HPDE6-E6E7 (cell line): Measurements from ENCODE around the gene HNRNPA3.
A peak's percentile ranks its signal among the peaks of the same experiment; 100 is the strongest.
"Not testable (repeated sequence)": the region's sequence is repeated elsewhere in the genome, so short reads cannot be mapped to it uniquely, and the experiment has no call there.

Source experiments
- DNase-seq: peaks from one replicate; pipeline ENCODE4 v3.0.0; 2011; ENCODE audit warnings: missing footprints; ENCODE audit errors: extremely low spot score

Gene HNRNPA3

DNA sequence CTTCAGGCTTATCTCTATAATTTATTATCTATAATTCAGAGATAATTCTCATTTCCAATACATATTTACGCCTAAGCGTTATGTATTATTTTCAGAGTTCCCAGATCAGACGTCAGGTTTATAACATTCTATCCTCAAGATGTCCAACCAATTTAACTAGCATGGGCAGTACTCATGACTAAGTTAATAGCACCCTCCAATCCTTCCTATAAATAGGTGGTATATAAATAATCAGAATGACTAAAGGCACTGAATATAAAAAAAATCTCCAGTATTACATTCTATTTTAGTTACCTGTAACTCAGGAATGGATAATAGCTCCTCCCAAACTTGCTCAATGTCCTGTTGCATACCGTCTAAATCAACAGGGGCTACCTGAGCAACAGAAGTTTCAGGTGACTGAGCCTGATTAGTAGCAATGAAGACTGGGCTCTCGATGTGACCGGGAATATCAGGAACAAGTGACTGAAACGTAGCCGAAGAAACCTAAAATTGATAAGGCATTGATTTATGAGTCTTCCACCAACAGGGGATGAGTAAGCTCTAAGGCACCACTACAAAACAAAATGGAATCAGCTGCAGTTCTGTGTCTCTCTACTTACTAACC lies 19.6 kb downstream of the HNRNPA3 start:
- DNase-seq, result no peak

DNA sequence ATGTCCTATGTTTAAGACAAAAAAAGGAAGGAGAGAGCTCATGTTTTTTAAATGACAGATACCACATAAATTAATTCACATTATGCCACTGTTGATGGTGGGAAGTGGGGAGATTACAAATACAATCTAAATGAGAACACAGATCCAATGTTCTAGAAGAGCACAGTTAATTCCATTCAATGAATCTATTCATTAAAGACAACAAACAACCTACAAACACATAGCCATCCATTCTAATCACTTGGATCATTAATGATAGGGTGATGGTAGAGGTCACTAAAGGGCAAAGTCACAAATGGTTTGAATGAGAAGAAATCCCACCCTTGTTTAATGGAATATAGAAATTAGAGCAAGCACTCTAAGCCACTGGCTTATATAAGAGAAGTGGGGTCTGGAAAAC lies 21.7 kb downstream of the HNRNPA3 start:
- DNase-seq, result no peak

DNA sequence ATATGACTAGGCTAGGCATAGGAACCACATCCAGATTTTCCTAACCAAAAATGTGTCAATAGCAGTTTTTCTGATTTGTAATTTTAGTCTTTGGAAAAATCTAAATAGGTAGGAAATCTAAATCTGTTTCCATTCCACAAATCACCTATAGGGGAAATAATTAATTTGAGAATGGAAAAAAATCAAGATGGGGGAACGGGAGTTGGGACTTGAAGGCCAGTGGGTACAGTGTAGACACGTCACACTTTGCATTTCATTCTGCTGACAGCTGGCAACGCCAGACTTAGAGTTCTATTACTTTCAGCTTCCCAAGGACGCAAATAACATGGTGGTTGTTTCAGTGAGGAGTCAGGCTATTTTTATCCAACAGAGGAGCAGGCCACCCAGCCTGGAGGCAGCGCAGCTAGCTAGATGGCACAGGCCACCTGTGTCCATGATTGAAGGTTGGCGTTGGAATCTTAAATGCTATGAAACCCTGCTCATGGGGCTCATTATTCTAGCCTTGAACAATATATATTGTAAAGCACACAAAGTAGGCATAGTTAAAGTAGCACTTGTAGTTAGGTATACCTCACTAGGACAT lies 23.4 kb downstream of the HNRNPA3 start:
- no peak for DNase-seq

DNA sequence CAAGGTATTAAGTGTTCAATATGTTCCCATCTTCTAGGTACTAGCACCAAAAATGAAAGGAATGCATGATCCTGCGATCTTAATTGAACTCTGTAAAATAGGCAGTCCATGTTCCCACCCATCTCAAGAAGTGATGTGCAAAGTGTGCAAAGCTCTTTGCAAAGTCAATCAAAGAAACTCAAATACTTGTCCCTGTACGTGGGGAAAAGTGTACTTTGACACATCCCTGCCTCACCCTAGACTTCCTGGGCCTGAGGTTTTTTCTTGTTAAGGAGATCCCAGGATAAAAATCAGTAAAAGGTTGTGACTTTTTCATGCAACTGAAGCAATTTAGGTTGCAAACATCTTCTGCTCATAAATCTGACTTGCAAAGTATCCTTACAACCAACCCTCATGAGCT lies 25.3 kb downstream of the HNRNPA3 start:
- no peak for DNase-seq

DNA sequence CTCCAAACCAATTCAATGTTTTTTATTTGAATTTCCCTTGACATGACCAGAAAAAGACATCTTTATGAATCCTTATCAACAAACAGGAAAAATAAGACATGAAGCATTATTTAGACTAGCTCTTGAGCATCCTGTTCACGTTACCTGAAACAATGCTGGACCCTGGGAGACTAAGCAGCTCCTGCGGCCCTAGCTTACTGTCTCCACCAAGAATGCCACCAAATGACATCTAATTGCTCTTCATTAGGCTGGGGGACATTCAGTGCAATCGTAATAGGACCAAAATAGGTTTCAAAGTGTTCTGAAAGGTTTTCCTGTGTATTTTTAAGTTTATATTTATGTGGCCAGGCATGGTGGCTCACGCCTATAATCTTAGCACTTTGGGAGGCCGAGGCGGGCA lies 26.5 kb downstream of the HNRNPA3 start:
- no peak for DNase-seq

DNA sequence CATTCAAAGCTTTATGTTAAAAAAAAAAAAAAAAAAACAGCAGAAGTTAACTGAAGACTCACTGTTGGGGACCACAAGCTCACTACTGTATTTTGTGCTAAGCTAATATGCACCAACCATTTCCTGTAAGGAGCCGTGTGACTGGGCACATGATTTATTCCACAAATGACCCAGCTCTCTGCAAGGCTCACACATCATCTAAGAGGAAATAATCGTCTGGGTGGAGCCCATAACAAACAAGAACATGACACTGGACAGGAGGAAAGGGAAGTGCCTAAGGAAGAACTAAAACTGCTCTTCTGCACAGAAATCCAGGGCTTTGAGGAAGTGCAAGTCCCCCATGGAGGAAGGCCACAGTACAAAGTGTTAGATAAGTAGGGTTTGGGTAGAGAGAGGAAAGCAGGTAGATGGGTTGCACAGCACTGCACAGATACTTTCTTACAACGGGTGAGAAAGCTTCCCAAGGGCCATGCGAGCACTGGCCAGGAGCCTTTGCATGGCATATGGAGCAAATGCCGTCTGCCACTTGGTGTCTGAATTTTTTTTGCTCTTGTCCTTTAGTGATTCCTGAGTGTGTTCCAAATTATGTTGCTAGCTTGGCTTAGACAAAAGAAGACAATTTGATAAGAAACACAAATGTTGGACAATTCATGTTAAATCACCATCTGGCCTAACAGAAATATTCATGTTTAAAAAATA lies 27.5 kb downstream of the HNRNPA3 start:
- DNase-seq, result no peak

DNA sequence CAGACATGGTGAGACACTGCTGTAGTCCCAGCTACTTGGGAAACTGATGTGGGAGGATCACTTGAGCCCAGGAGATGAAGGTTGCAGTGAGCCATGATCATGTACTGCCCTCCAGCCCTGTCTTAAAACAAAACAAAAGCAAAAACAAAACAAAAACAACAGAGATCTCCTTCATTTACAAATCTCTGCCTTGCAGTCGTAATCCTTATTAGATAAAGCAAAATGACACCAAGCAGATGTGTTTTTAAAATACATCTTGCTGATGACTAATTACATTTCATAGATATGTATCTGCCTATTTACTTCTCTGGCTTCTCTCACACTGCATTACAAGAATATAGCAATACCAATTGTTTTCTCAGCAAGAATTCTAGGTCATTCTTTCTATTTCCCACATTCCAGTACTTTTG lies 29.1 kb downstream of the HNRNPA3 start:
- no peak for DNase-seq

DNA sequence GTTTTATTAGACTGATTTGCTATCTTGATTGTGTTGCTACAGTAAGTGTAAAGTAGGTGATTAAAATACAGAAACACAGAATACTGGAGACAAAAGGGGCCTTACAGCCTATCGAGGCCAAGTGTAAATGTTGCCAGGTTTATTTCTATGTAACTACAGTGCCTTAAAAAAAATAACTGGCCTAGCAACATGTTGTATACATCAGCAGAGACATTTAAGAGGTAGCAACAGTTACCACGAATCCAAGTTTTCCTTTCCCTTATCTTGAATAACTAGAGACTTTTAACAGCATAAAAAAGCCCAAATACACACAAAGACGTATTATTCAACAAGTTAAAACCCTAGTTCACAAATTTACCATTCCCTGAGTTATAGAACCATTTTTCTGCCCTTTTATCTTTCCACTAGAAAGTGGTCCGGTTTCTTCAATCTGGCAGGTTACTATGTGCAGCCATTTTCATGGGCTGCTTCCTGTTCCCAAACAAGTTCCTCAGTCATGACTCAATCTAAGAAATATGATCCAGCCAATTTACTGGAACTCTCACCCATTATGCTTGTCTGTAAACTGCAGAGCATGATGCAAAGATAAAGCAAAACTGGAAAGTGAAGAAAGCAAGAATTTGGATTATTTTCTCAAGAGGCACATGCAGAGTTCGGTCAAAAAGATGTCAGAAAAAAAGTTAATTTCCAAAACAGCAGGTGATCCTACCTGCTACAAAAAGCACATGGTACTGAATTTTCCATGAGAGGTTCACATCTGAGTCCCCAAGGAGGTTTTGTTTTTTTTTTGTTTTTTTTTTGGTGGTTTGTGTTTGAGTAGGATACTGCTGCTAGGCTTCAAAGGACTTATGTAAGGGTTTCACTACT lies 29.8 kb downstream of the HNRNPA3 start:
- peak; percentile 83 for DNase-seq

DNA sequence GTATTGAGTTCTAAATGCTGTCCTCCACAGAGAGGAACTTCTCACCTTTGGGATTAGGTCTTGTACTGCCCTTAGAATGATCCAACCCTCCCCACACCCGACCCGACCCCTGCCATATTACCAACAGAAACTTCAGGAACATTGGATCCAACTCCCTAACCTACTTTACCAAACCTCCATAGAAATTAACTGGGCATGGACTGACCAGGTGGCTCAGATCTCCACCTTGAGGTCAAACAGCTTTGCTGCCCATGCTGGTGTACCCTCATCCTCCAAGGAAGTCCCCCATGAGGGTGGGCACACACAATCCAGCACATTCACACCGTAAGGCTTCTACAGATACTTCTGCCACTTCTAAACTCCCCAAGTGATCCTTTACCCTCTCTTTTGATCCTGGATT lies 30.5 kb downstream of the HNRNPA3 start:
- no peak for DNase-seq

DNA sequence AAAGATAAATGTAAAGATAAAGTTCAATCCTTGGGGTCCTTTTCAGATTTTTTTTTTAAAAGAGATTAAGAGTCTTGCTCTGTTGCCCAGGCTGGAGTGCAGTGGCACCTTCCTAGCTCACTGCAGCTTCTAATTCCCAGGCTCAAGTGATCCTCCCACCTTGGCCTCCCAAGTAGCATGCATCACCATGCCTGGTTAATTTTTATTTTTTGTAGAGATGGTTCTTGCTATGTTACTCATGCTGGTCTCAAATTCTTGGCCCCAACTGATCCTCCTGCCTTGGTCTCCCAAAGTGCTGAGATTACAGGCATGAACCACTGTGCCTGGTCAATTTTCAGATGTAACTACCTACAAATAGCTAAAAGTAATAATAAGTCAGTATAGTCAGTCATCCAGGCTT lies 30.9 kb downstream of the HNRNPA3 start:
- no peak for DNase-seq

DNA sequence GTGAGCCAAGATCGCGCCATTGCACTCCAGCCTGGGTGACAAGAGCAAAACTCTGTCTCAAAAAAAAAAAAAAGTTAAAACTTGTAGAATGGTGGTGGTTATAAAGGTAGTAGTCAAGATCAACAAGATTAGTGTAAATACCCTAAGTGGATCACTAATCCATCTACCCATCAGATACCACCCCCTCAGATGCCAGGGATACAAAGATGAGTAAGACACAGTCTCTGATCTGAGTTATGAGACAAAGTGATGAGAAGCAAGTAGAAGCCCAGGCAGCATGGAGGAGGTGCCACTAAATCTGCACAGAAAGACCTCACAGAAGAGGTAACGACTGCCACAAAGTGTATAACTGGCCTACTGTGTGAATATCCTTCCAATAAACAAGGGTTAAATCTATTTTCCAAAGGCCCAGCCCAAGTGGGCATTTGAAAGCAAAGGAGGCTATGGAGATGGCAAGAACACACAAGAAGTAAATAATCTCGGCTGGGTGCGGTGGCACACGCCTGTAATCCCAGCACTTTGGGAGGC lies 31.7 kb downstream of the HNRNPA3 start:
- no peak for DNase-seq

DNA sequence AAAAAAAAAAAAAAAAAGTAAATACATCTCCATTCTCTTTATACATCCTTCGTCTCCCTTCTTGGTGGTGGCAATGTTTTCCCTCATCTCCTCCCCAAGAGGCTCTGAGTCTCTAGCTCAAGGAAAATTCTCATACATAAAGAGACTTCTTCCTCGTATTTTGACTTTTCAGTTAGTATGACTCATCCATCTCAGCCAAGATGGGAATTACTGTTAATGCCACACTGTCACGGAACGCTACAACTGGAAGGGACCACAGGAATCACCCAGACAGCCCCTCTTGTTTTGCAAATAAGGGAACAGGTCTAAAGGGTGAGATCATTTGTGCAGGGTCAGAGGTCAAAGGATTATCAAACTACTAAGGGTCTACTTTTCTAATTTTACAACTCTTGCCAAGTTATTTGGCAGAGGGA lies 32.4 kb downstream of the HNRNPA3 start:
- no peak for DNase-seq

DNA sequence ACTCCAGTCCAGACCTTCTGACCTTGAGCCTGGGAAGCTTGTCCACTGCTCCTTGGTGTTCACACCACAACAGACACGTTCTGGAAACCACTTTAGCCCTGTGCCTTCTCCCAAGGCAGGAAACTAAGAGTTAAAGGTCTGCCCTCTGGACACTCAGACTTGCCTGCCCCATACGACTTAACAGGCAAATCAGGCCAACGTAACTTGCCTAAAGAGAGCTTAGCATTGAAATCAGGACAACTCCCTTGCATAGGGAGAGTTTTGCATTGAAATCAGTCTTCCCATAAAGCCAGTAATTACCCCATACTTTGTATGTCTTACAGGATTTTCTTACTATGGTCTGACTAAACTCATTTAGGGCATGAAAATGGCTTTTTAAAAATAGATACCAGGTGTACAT lies 33.4 kb downstream of the HNRNPA3 start:
- no peak for DNase-seq

DNA sequence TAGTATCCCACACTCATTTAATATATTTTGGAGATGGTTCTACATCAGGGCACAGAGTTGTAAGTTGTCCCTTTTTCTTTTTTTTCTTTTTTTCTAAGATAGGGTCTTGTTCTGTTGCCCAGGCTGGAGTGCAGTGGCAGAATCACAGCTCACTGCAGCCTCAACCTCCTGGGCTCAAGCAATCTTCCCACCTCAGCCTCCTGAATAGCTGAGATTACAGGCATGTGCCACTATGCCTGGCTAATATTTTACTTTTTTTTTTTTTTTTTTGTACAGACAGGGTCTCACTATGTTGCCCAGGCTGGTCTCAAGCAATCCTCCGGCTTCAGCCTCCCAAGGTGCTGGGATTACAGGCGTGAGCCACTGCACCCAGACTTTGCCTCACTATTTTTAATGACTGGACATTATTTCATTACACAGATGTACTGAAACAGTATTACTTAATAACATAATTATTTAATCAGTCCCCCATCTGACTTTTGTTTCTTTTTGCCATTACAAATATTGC lies 34.0 kb downstream of the HNRNPA3 start:
- DNase-seq, result not testable (repeated sequence)

DNA sequence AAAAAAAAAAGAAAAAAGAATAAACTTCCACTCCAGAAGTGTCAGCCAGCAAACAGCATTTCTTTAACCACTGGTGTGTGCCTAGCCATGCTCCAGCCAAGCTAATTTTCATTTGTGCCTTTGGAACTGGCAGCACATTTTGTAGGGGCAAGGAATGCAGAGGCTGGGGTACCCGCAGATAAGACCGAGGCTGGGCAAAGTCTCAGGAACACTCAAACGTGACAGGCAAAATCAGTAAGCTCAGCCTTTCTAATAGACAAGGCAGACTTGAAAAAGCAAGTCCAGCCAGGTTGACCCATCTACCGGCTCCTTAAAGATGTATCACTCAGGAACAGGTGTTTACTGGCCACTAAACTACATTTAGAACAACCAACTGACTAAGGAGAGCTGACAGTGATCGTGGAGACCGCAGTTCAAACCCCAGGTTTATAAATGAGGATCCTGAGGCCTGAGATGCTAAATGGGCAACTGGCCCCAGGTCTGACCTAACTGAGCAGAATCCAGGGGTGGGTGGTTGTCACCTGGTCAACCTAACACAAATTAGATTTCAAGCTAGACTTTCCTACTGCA lies 35.2 kb downstream of the HNRNPA3 start:
- DNase-seq, result no peak

DNA sequence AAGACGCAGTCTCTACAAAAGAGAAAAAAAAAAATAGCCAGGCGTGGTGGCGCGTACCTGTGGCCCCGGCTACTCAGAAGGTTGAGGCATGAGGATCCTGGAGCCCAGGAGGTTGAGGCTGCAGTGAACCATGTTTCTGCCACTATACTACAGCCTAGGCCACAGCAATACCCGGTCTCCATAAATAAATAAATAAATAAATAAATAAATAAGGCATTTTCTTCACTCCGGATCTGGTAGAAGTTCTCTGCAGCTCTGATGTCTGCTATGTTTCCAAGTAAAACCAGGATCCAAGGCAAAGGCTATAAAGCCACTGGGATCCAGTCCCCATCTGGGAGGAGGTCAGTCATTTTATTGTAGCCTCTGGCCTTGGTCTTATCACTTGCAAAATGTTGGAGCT lies 36.4 kb downstream of the HNRNPA3 start:
- no peak for DNase-seq

DNA sequence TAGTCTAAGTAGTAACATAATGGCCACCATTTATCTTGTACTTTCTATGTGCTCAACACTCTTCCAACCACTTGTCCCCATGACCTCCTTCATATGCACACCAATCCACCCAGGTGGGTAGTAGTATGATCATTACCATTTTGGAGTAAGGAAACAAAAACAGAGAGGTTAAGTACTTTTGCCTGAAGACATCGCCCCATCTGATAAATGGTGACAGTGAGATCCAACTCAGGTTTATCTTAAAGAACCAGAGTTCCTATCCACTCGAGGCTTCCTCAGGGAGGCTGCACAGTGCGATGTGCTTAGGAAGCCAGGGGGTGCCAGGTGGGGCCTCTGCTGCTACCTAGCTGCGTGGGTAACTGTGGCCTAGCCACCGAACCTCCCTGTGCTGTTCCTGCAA lies 37.9 kb downstream of the HNRNPA3 start:
- DNase-seq, result no peak

DNA sequence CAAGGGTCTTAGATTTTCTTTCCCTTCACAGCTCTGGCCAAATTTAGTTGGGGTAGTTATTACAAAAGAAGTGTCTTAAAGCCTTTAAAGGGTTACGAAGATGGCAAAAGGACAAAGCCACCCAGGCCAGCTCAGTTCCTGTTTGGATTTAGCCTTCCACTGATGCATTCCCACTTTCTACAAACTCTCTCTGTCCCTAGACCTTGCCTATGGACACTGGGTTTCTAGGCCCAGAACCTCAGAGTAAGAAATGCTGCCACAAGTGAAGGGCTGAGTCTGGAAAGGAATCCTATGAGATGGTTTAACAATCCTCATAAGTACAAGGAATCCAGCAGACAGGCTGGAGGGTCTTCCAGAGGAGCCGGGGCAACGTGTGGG lies 38.6 kb downstream of the HNRNPA3 start:
- DNase-seq, result no peak

DNA sequence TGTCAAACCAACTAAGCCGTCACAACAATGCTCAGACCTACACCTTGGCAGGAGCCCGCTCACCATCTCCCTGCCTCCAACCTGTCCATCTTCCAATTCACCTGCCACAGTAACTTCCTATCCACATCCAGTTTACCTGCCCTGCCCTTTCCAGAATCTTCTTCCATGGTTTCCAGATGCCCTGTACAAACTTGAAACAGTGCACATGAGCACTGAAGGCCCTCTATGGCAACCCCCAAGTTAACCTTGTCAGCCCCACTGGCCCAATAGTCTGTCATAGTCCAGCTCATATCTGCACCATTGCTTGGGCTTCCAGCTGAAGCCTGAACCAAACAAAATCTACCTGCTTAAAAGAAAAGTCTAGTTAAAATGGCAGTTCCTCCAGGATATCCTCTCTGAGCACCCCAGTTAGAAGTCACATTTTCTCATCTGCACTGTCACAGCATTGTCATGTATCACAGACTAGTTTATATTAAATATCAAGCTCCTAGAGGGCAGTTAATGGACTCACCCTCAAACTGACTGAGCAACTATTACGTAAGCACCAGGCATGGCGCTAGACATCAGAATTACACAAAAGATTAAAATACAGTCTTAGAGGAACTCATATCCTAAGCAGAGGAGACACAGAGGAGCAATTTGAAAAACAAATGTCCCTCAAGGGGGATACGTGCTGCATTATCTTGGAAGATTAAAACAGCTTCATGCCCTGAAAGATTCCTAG lies 40.4 kb downstream of the HNRNPA3 start:
- DNase-seq, result no peak

DNA sequence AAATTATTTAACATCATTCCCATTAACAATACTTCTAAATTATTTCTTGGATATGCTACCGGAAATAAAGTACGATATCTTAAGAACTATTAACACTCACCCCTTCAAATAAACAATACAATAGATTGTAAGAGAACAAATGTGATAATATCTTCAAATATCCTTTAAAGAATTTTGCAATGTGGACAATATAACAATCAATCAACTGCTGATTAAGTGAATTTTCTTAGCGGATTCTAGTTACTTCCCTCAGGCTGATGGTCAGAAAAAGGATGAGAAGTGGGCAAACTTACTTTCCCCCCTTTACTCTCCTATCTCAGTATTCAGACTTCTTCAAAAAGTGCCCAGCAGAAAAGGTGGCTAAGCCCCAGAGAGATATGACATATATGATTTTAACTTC lies 41.1 kb downstream of the HNRNPA3 start:
- no peak for DNase-seq
